ENCODE data around the gene FBXL20. TPM values are rescaled to one million over a fixed set of nuclear protein-coding genes. Genes with fewer than 3 reads are reported as not detected.

Gene FBXL20
- total RNA-seq, 3 donors from 2014 or later (not counting 1 experiment from before 2014, with no cell fraction given), result 25.5 to 34.2 (median 32.4) TPM

- intact Hi-C loops (cut with micrococcal nuclease), result no loop called here
- Histone ChIP-seq H3K36me3 (ENCODE audit: control insufficient read depth, insufficient read depth, low read length) (no peaks in the 10 kb centered on the region), H3K9me3 (ENCODE audit: control insufficient read depth, insufficient read depth, low read length) (no peaks in the 10 kb centered on the region), H3K4me1 (ENCODE audit: control insufficient read depth, insufficient read depth, low read length) (no peaks in the 10 kb centered on the region), H3K27me3 (ENCODE audit: control insufficient read depth, insufficient read depth, low read length) (no peaks in the 10 kb centered on the region), H3K27ac (ENCODE audit: low read length) (no peak overlapping the region), H3K4me3 (ENCODE audit: low read length) (no peak overlapping the region)
- Mint-ChIP-seq H3K4me1 (peaks cover 0 to 5% of the 10 kb centered on the region in 2 donors), H3K27me3 (ENCODE audit: low read depth in 2 of 2) (no peaks in the 10 kb centered on the region), H3K9me3 (no peaks in the 10 kb centered on the region), H3K36me3 (no peaks in the 10 kb centered on the region), H3K27ac (no peak overlapping the region), H3K4me3 (no peak overlapping the region)
- no peak for TF ChIP-seq CTCF (IDR thresholded peaks at IDR 0.05)
- ATAC-seq (no peak), DNase-seq (no peak)
- WGBS (ENCODE audit: insufficient coverage), result 95% methylated on average over 5 of the region's 5 CpGs
These were observed 69.3 kb downstream of the FBXL20 start for GRCh38 chr17:39332092-39332491.

GRCh38 chr17:39328815-39329214 is 72.6 kb downstream of the FBXL20 start:
- DNase-seq (no peak), ATAC-seq (no peak)
- H3K27ac Mint-ChIP-seq, result no peak overlapping the region
- intact Hi-C loops (cut with micrococcal nuclease), result no loop called here
- H3K9me3 ChIP-seq (ENCODE audit: control insufficient read depth, insufficient read depth, low read length), result no peaks in the 10 kb centered on the region
- no peaks in the 10 kb centered on the region for H3K9me3 Mint-ChIP-seq
- H3K4me1 ChIP-seq (ENCODE audit: control insufficient read depth, insufficient read depth, low read length), result no peaks in the 10 kb centered on the region
- no peak overlapping the region for H3K27ac ChIP-seq (ENCODE audit: low read length)
- no peak overlapping the region for H3K4me3 Mint-ChIP-seq
- no peaks in the 10 kb centered on the region for H3K27me3 Mint-ChIP-seq (ENCODE audit: low read depth in 2 of 2)
- no peaks in the 10 kb centered on the region for H3K36me3 Mint-ChIP-seq
- no peaks in the 10 kb centered on the region for H3K36me3 ChIP-seq (ENCODE audit: control insufficient read depth, insufficient read depth, low read length)
- H3K4me1 Mint-ChIP-seq, result peaks cover 5 to 12% of the 10 kb centered on the region in 2 donors
- TF ChIP-seq CTCF (IDR thresholded peaks at IDR 0.05), result no peak
- no peak overlapping the region for H3K4me3 ChIP-seq (ENCODE audit: low read length)
- WGBS (ENCODE audit: insufficient coverage), result no CpG with 5 or more reads among the region's 1 CpG
- H3K27me3 ChIP-seq (ENCODE audit: control insufficient read depth, insufficient read depth, low read length), result no peaks in the 10 kb centered on the region

- peaks cover 5 to 12% of the 10 kb centered on the region in 2 donors for H3K4me1 Mint-ChIP-seq
- Histone ChIP-seq H3K36me3 (ENCODE audit: control insufficient read depth, insufficient read depth, low read length) (no peaks in the 10 kb centered on the region), H3K9me3 (ENCODE audit: control insufficient read depth, insufficient read depth, low read length) (no peaks in the 10 kb centered on the region), H3K4me3 (ENCODE audit: low read length) (no peak overlapping the region), H3K27ac (ENCODE audit: low read length) (no peak overlapping the region), H3K4me1 (ENCODE audit: control insufficient read depth, insufficient read depth, low read length) (no peaks in the 10 kb centered on the region), H3K27me3 (ENCODE audit: control insufficient read depth, insufficient read depth, low read length) (no peaks in the 10 kb centered on the region)
- H3K9me3 Mint-ChIP-seq, result no peaks in the 10 kb centered on the region
- intact Hi-C loops (cut with micrococcal nuclease), result no loop called here
- no peak for TF ChIP-seq CTCF (IDR thresholded peaks at IDR 0.05)
- no peaks in the 10 kb centered on the region for H3K36me3 Mint-ChIP-seq
- ATAC-seq (no peak), DNase-seq (no peak)
- no peak overlapping the region for H3K4me3 Mint-ChIP-seq
- WGBS (ENCODE audit: insufficient coverage), result 88% methylated on average over 4 of the region's 4 CpGs
- H3K27me3 Mint-ChIP-seq (ENCODE audit: low read depth in 2 of 2), result no peaks in the 10 kb centered on the region
- H3K27ac Mint-ChIP-seq, result no peak overlapping the region
These were observed 74.3 kb downstream of the FBXL20 start for GRCh38 chr17:39327109-39327508.

- Mint-ChIP-seq H3K36me3 (no peaks in the 10 kb centered on the region), H3K4me1 (peaks cover 5 to 12% of the 10 kb centered on the region in 2 donors), H3K27me3 (ENCODE audit: low read depth in 2 of 2) (no peaks in the 10 kb centered on the region), H3K27ac (peak overlapping the region in 1 of 2 donors; percentile 19), H3K4me3 (no peak overlapping the region), H3K9me3 (no peaks in the 10 kb centered on the region)
- Histone ChIP-seq H3K27me3 (ENCODE audit: control insufficient read depth, insufficient read depth, low read length) (no peaks in the 10 kb centered on the region), H3K4me3 (ENCODE audit: low read length) (no peak overlapping the region), H3K4me1 (ENCODE audit: control insufficient read depth, insufficient read depth, low read length) (no peaks in the 10 kb centered on the region), H3K36me3 (ENCODE audit: control insufficient read depth, insufficient read depth, low read length) (no peaks in the 10 kb centered on the region), H3K9me3 (ENCODE audit: control insufficient read depth, insufficient read depth, low read length) (no peaks in the 10 kb centered on the region), H3K27ac (ENCODE audit: low read length) (no peak overlapping the region)
- no peak for ATAC-seq
- intact Hi-C loops (cut with micrococcal nuclease), result no loop called here
- no peak for TF ChIP-seq CTCF (IDR thresholded peaks at IDR 0.05)
- 65% methylated on average over 4 of the region's 4 CpGs for WGBS (ENCODE audit: insufficient coverage)
- no peak for DNase-seq
These were observed 75.7 kb downstream of the FBXL20 start for GRCh38 chr17:39325528-39326240.

Measured in natural killer cell (primary cell).